Effector memory CD8-positive, alpha-beta T cell (primary cell): ENCODE measurements around the gene USP51.
A peak's percentile ranks its signal among the peaks of the same experiment; 100 is the strongest.
"Not testable (repeated sequence)": the region's sequence is repeated elsewhere in the genome, so short reads cannot be mapped to it uniquely, and the experiment has no call there.

Experiments used
- ATAC-seq: fragments of 150-1000 bp; cut with Tn5 transposase; replicated peaks from 2 replicates; pipeline ENCODE4 v1.10.0; 2021; ENCODE audit warnings: mild to moderate bottlenecking, moderate library complexity
- DNase-seq, 3 experiments: peaks; one replicate each; pipeline ENCODE4 v3.0.0; 2021
- H3K27ac Mint-ChIP-seq, 2 donors: one replicate each; pipeline ENCODE4 v1.8.0; 2022; ENCODE audit warnings: mild to moderate bottlenecking in 2 of 2, mixed read lengths in 2 of 2, moderate library complexity in 2 of 2
- H3K27me3 Mint-ChIP-seq, 2 donors: one replicate each; pipeline ENCODE4 v1.8.0; 2022; ENCODE audit warnings: mixed read lengths in 2 of 2
- H3K36me3 Mint-ChIP-seq: one replicate; pipeline ENCODE4 v1.8.0; 2022; ENCODE audit warnings: mild to moderate bottlenecking, moderate library complexity, mixed read lengths; ENCODE audit not compliant: insufficient read depth
- H3K4me1 Mint-ChIP-seq, 2 donors: one replicate each; pipeline ENCODE4 v1.8.0; 2022; ENCODE audit warnings: low read depth in 2 of 2, mixed read lengths in 2 of 2
- H3K4me3 Mint-ChIP-seq, 2 donors: one replicate each; pipeline ENCODE4 v1.8.0; 2022; ENCODE audit warnings: mild to moderate bottlenecking in 2 of 2, mixed read lengths in 2 of 2, moderate library complexity in 2 of 2
- H3K9me3 Mint-ChIP-seq, 2 donors: one replicate each; pipeline ENCODE4 v1.8.0; 2022; ENCODE audit warnings: mixed read lengths in 2 of 2
- total RNA-seq, 9 experiments: gene quantifications; one replicate each; lab custom pipeline; 2026; lab: John Stamatoyannopoulos, UW

Gene USP51
- total RNA-seq, result 0.51 to 3.5 (median 1.4) reads per million in 9 experiments

GRCh38 chrX:55489314-55490009 lies at the start of gene USP51:
TSS of gene USP51 (minus strand) at chrX:55489848. CDS start at chrX:55488939, 909 bp downstream.
- H3K4me1 Mint-ChIP-seq, result peaks cover 3 to 6% of the 10 kb centered on the region in 2 donors
- peak in 2 of 3 experiments; percentile 1 to 15 for DNase-seq

GRCh38 chrX:55524487-55524886 lies 34.8 kb upstream of the USP51 start:
- H3K4me3 Mint-ChIP-seq, result no peak overlapping the region
- DNase-seq, result no peak
- peaks cover 0 to 4% of the 10 kb centered on the region in 2 donors for H3K4me1 Mint-ChIP-seq
- H3K27ac Mint-ChIP-seq, result no peak overlapping the region
- no peaks in the 10 kb centered on the region for H3K9me3 Mint-ChIP-seq
- peaks cover 8 to 20% of the 10 kb centered on the region in 2 donors for H3K27me3 Mint-ChIP-seq
- no peaks in the 10 kb centered on the region for H3K36me3 Mint-ChIP-seq
- no peak for ATAC-seq

More at GRCh38 chrX:55489314-55490009, at the start of gene USP51:
- Mint-ChIP-seq H3K4me3 (peak within 1 kb of the TSS; percentile 91 to 92), H3K9me3 (no peaks in the 10 kb centered on the region), H3K36me3 (peaks cover 3% of the 10 kb centered on the region), H3K27ac (peak within 1 kb of the TSS; percentile 90 to 97), H3K27me3 (no peaks in the 10 kb centered on the region)
- ATAC-seq, result peak; percentile 53

- H3K27ac Mint-ChIP-seq, result no peak overlapping the region
- peaks cover 8 to 20% of the 10 kb centered on the region in 2 donors for H3K27me3 Mint-ChIP-seq
- DNase-seq (no peak), ATAC-seq (no peak)
- H3K9me3 Mint-ChIP-seq, result no peaks in the 10 kb centered on the region
- H3K4me1 Mint-ChIP-seq, result peaks cover 0 to 4% of the 10 kb centered on the region in 2 donors
- H3K36me3 Mint-ChIP-seq, result no peaks in the 10 kb centered on the region
- H3K4me3 Mint-ChIP-seq, result no peak overlapping the region
Observed at GRCh38 chrX:55523356-55523755, 33.7 kb upstream of the USP51 start.

- no peak for DNase-seq
- Mint-ChIP-seq H3K27me3 (peaks cover 8 to 20% of the 10 kb centered on the region in 2 donors), H3K4me1 (peaks cover 0 to 4% of the 10 kb centered on the region in 2 donors), H3K9me3 (no peaks in the 10 kb centered on the region), H3K36me3 (no peaks in the 10 kb centered on the region), H3K27ac (no peak overlapping the region), H3K4me3 (peak overlapping the region in 1 of 2 donors; percentile 14)
- no peak for ATAC-seq
Observed at GRCh38 chrX:55522596-55523276, 33.1 kb upstream of the USP51 start.

GRCh38 chrX:55521687-55522086 lies 32.0 kb upstream of the USP51 start:
- ATAC-seq (no peak), DNase-seq (no peak)
- peaks cover 8 to 20% of the 10 kb centered on the region in 2 donors for H3K27me3 Mint-ChIP-seq
- no peak overlapping the region for H3K4me3 Mint-ChIP-seq
- no peaks in the 10 kb centered on the region for H3K9me3 Mint-ChIP-seq
- H3K36me3 Mint-ChIP-seq, result no peaks in the 10 kb centered on the region
- peaks cover 0 to 4% of the 10 kb centered on the region in 2 donors for H3K4me1 Mint-ChIP-seq
- no peak overlapping the region for H3K27ac Mint-ChIP-seq

- not testable (repeated sequence) for ATAC-seq, H3K4me3 Mint-ChIP-seq, H3K27ac Mint-ChIP-seq
Observed at GRCh38 chrX:55516794-55517481, 27.3 kb upstream of the USP51 start.

GRCh38 chrX:55513045-55513737 lies 23.5 kb upstream of the USP51 start:
- not testable (repeated sequence) for H3K36me3 Mint-ChIP-seq, H3K9me3 Mint-ChIP-seq, H3K4me1 Mint-ChIP-seq, H3K27ac Mint-ChIP-seq, H3K27me3 Mint-ChIP-seq, DNase-seq, ATAC-seq, H3K4me3 Mint-ChIP-seq

More at GRCh38 chrX:55516794-55517481, 27.3 kb upstream of the USP51 start:
- H3K9me3 Mint-ChIP-seq, H3K4me1 Mint-ChIP-seq, DNase-seq, H3K36me3 Mint-ChIP-seq, H3K27me3 Mint-ChIP-seq: not testable (repeated sequence)

- ATAC-seq, DNase-seq, H3K9me3 Mint-ChIP-seq: not testable (repeated sequence)
Observed at GRCh38 chrX:55508410-55509152, 18.9 kb upstream of the USP51 start.

GRCh38 chrX:55507699-55508098 lies 18.1 kb upstream of the USP51 start:
- not testable (repeated sequence) for H3K27ac Mint-ChIP-seq, H3K27me3 Mint-ChIP-seq, DNase-seq, H3K9me3 Mint-ChIP-seq, H3K36me3 Mint-ChIP-seq, H3K4me3 Mint-ChIP-seq, ATAC-seq, H3K4me1 Mint-ChIP-seq

More at GRCh38 chrX:55508410-55509152, 18.9 kb upstream of the USP51 start:
- H3K4me3 Mint-ChIP-seq, H3K4me1 Mint-ChIP-seq, H3K27ac Mint-ChIP-seq, H3K36me3 Mint-ChIP-seq, H3K27me3 Mint-ChIP-seq: not testable (repeated sequence)

- not testable (repeated sequence) for H3K4me1 Mint-ChIP-seq, DNase-seq, H3K36me3 Mint-ChIP-seq, H3K27me3 Mint-ChIP-seq, H3K4me3 Mint-ChIP-seq, H3K27ac Mint-ChIP-seq, H3K9me3 Mint-ChIP-seq, ATAC-seq
Observed at GRCh38 chrX:55507010-55507409, 17.4 kb upstream of the USP51 start.

- H3K36me3 Mint-ChIP-seq, result peaks cover 3% of the 10 kb centered on the region
- no peak overlapping the region for H3K27ac Mint-ChIP-seq
- peaks cover 3 to 6% of the 10 kb centered on the region in 2 donors for H3K4me1 Mint-ChIP-seq
- ATAC-seq (no peak), DNase-seq (no peak)
- H3K27me3 Mint-ChIP-seq, result no peaks in the 10 kb centered on the region
- no peaks in the 10 kb centered on the region for H3K9me3 Mint-ChIP-seq
- H3K4me3 Mint-ChIP-seq, result no peak overlapping the region
Observed at GRCh38 chrX:55490974-55491373, 1.3 kb upstream of the USP51 start.

GRCh38 chrX:55490121-55490520 lies 473 bp upstream of the USP51 start:
- peak overlapping the region; percentile 90 to 97 for H3K27ac Mint-ChIP-seq
- peaks cover 3 to 6% of the 10 kb centered on the region in 2 donors for H3K4me1 Mint-ChIP-seq
- H3K4me3 Mint-ChIP-seq, result peak overlapping the region; percentile 91 to 92
- DNase-seq, result no peak
- H3K27me3 Mint-ChIP-seq, result no peaks in the 10 kb centered on the region
- no peak for ATAC-seq
- H3K9me3 Mint-ChIP-seq, result no peaks in the 10 kb centered on the region
- peaks cover 3% of the 10 kb centered on the region for H3K36me3 Mint-ChIP-seq
